C4-2B (cell line): Measurements from ENCODE around the gene METTL22.

Experiments used
- CTCF ChIP-seq: fragments of 450-650 bp; conservative IDR thresholded peaks from 2 replicates; pipeline ENCODE4 v1.5.1; 2017; ENCODE audit warnings: mild to moderate bottlenecking
- ZFX ChIP-seq: fragments of 450-650 bp; IDR thresholded peaks from 2 replicates; pipeline ENCODE4 v1.6.1; 2017

- TF ChIP-seq CTCF = no peak
- TF ChIP-seq ZFX = no peak
Measured at GRCh38 chr16:8614435-8615029, 7.0 kb upstream of the METTL22 start.
